CD4-positive, alpha-beta T cell treated with Interleukin-12 subunit alpha and Interleukin-12 subunit beta, for 1 hour (primary cell): ENCODE results near the gene TMEM208.

ENCODE experiments used
- DNase-seq: peaks from one replicate; pipeline ENCODE4 v3.0.0-alpha.2; 2020

TMEM208 gene

DNA sequence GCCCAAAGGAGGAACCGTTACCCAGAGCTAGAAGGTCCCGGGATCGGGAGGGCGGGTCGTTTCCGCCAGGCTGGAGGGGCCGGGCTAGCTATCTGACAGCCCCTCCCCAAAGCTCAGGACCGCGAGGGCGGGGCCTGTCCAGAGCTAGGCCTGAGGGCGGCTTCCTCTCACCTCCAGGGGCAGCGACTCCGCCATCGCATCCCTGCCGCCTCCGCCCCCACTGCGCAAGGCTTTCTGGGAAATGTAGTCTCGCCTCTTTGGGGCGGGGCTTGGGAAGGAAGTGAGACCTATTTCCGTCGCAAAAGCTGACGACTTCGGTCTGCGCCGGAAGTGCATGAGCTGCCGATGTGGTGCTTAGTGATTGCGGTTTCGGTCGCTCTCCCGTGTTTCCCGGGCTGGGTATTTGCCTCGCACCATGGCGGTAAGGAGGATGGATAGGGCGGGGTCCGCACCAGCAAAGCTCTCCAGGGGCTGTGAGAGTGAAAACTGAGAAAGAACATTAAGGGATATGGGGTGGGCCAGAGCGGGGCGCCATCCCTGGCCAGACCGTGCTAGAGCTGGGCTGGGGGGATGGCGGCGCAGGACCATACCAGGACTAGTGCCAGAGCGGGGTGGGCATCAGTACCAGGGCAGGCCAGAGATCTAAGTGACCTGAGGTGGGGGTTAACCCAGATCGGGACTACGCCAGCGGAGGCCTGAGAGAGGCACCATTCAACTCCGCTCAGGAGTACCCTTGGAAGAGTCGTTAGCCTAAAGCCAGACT lies at the start of gene TMEM208:
Gene TMEM208 (plus strand): TSS at position 327 of the 763 bp plus-strand sequence. CDS start 89 bp downstream, at position 416.
- peak; percentile 98 for DNase-seq

DNA sequence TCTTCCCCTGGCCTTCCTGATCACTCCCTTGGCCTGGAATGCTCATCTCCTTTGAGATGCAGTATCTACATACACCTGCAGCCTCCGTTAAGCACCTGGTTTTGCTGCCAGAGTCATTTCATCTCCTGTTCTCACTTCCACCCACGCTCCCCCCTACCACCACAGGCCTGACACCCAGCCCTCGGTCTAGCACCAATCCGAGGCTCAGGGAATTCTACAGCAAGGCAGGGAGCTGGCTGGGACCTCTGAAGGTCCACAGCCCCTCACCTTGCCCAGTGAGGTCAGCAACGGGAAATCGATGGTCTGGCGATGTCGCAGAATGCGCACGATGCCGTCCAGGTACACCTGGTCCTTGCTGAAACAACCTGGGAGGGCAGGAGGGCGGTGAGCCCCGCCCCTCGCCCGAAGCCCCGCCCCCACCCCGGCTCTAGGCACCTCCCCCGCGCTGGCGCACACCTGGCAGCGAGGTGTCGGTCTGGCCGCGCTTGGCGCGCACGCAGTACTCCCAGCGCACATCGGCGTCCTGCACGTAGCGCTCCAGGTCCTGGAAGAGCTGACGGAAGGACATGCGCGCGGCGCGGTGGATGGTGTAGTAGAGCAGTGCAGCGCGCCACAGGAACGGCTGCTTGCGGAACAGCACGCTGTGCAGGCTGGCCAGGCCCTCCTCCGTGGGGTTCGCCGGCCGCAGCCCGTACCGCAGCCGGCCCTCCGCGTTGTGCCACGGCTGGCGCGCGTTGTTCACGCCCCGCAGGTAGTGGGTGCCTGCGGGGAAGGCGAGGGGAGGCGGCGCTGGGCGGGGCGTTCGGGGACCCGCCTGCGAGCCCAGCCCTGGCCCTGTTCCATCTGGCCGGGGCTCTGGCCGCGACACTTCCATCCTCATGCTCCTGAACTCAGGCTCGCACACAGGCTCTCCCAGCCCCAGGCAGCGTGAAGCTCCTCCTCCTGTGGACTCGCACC lies 48.9 kb upstream of the TMEM208 start:
- peak; percentile 77 for DNase-seq

DNA sequence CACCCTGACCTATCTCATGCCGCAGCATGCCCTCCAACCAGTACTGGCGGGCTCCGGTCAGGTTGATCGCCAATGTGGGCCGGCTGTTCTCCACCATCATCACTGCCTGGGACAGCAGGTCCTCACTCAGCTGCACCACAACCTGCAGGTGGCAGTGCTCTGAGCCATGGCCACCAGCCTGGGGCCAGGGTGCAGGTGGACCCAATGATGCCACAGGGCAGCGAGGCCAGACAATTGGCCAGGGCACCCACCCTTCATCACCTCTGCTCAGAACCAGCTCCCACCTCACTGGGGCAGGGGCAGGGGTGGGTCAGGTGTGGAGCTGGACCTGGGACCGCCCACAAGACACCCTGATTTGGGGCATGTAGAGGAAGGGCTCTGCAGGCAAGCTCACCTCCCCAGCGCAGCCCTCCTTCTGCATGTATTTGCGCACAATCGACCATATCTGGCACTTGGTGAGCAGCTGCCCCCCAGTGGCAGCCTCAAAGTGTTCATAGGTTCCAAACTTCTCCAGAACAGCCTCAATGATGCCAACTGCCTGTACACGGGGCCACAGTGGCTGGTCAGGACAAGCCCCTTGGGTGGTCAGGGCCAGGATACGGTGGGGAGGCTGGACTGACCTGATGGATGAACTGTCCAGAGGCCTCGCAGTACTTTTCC lies 47.4 kb upstream of the TMEM208 start:
- DNase-seq: no peak

DNA sequence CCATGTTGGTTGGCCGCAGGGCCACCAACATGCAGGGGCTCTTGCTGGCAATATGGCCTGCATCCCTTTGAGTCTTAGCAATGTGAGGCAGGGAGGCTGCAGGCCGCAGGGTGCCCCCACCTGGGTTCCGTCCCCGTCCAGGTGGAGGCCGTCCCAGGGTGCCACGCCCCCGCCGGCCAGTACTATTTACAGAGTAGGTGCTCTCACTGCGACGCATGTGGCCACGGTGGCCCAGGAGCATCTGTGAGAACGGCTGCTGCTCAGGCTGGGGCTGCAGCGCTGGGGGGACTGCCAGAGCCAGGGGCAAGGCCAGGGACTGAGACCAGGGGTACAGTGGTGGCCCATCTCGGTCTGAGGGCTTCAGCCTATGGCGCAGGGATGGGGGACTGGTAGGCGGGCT lies 46.8 kb upstream of the TMEM208 start:
- no peak for DNase-seq

DNA sequence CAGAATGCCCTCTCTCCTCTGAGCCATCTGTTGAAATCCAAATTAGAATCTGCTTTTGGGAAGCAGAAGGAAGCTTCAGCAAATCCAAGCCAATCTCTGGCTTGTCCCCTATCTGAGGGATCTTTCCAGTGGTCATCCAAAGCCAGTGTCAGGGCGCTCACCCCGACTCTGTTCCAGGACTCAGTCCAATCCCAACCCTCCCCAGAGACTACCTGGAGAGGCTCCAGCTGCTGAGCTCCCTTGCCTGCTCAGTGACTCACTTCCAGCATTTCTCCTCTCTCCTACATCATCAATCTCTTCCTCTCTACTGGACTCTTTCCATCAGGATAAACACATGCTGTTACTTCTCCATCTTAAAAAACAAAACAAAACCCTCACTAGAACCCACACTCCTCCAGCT lies 45.6 kb upstream of the TMEM208 start:
- DNase-seq: no peak

DNA sequence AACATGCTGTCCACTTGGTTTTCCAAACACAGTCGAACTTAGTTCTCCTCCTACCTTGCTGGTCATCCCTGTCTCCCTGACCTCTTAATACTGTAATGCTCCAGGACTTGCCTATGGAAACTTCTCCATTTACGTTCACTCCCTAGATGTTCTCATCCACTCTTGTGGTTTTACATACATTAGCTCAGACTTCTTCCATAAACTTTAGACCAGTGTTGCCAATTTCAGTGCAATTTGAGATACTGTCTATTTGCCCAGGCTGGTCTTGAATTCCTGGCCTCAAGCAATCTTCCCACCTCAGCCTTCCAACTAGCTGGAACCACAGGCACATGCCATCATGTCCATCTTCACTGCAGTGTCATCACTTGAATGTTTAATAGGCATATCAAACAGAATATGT lies 44.6 kb upstream of the TMEM208 start:
- no peak for DNase-seq

DNA sequence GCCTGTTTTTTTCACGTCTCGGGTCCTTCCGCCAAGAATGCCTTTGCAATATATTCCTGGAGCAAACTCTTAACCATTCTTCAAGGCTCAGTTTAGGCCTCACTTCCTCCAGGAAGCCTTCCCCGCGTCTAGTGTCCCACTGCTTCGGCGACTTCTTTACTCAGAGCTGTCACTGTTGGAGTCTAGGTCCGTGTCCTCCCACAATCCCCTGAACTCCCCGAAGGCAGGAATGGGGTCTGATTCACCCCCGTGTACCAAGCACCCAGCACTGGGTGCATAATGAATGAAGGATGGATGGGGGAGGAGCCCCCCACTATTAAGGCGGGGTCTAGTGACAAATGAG lies 43.7 kb upstream of the TMEM208 start:
- no peak for DNase-seq

DNA sequence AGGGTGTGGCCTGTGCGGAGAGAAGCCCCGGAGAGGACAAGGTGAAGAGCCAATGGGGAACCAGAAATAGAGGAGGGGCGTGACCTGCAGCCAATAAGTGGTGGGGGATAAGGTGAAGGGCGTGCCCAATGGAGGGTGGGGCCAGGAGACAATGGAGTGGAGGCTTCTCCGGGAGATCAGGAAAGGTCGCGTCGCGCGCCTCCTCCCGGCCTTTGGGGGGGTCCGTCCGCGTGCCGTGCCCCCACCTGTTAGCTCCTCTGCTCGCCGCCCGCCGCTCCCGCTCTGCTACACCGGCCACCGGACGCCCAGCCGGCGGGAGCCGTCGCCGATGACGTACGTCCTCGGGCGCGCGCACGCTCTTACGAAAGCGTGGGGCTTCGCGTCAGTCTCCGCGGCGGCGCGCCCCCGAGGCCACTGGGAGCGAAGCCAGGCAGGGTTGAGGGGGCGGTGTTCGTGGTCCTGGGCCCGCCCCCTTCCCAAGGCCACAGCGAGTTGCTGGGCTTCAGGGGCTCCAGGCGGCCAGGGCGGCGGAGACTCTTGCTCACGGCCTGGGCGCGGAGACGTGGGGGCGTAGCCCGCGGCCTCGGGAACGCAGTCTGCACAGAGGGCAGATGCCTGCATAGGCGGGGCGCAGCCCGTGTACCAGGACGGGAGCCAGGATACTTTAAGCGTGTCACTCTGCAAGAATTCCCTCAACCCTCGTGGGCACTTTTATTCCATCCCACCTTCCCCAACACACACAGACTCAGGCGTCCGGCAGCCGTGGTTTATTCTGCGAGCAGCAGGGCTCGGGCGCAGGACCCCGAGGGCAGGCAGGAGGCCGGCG lies 43.1 kb upstream of the TMEM208 start, which contains the start of gene MATCAP1:
Gene MATCAP1 (minus strand): TSS at position 337 of the 826 bp plus-strand sequence. CDS start 3,353 bp downstream, outside the sequence.
- peak; percentile 97 for DNase-seq

DNA sequence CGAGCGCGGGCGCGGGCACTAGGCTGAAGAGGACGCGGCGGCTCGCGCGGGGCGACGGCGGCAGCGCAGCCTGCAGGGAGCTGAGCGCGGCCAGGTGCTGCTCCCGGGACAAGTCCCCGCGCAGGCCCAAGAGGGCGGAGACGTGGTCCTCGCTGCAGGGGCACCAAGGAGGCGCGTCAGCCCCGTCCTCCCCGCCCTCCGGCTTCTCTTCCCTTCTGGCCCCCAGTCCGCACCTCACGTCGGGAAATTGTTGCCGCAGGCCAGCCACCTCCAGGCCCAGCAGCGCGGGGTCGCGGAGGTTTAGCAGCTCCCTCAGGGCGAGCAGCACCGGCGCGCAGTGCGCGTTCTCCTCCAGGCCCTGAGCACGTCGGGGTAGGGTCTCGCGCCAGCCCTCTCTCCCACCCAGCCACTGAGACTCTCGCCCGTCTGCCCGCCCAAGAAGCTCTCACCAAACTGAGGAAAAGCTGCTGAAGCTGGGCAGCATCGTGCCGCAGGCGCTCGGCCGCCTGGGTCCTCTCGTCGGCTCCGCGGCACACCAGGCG lies 42.4 kb upstream of the TMEM208 start:
- peak; percentile 27 for DNase-seq

DNA sequence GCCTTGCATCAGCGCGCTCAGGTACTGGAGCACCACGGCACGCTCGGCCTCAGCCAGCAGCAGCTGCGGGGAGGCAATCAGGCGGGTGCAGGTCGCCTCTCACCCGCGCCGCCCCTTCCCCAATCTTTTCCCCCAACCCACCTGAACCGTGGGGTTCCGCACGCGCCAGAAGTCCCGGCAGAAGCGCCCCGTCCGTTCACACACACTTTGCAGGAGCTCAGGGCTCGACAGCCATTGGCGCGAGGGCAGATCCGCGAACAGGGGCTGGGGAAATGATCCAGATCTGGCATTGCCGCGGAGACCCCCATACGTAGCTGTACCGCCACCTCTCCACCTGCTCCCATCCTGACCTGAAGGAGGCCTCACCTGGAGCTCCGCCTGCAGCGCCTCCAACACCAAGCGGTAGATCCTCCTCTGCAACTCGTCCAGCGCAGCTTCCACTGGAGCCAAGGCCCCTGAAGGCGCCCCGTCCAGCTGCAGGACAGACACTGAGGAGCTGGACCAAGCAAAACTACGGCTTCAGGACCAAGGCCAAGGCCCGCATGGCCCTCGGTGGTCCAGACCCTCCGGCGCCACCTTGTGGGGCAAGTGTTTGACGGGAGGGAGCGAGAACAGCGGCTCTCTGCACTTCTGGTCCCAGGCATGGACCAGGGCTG lies 41.8 kb upstream of the TMEM208 start:
- DNase-seq: peak; percentile 85

DNA sequence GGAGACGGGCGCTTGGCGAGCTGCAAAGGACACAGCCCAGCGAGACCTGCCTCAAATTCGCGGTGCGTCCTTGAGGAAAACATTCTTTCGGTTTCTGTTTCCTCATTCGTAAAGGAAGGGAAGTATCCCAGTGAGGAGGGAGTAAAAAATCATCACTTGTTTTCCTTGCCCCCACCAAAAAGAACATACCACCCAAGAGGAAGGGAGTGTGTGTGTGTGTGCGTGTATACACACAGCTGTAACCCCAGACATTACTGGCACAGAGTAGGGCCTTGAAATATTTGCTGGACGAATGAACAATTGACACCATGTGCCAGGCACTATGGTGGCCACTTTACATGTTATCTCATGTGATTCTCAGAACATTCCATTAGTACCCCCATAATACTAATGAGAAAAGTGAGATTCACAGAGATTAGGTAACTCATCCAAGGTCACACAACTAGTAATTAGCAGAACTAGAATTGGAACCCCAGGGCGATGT lies 41.2 kb upstream of the TMEM208 start:
- no peak for DNase-seq

DNA sequence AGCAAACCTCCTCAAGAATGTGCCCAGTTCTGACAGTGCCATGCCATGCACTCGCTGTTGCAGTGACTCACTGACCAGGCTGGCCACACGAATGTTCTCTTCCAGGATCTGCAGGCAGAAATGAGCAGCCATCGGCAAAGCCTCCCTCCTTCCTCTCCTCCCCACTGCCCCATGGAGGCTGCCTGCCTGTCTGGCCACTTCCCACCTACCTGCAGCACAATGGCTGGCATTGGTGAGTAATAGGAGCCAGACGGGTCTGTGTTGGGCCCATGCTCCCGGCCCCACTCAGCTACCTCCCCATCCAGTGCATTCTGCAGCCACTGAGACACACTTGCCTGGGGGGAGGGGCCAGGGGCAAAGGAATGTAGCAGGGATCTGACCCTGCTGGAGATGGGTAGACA lies 40.4 kb upstream of the TMEM208 start:
- no peak for DNase-seq

DNA sequence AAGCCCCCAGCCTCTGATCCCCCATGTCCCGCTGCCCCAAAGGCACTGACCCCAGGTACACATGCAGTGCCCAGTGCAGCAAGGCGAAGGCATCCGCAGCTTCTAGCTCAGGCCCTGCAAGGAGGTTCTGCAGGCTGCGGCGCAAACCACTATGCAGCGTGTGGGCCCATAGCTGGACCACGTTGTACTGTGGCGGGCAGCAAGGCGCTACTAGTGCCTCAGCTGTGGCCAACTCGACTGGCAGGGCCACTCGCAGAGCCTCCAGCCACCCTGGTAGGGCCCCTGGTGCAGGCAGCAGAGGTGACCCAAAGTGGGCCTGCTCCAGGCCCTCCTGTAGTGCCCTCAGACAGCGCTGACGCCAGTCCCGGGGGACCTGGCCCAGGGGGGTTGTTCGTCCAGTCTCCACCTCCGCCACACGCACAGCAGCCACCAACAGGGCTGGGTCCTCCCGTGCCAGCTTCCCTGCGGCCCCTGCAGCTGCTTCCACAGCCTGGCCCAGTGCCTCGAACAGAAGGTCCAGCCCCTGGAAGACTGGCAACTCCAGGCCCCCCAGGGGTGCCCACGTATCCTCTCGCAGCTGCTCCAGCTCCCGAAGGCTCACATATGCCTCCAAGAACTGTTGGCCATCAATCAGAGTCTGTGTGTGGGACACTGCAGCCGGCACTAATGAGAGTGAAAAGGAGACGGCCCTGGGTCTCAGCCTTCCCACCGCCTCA lies 39.6 kb upstream of the TMEM208 start:
- DNase-seq: no peak

DNA sequence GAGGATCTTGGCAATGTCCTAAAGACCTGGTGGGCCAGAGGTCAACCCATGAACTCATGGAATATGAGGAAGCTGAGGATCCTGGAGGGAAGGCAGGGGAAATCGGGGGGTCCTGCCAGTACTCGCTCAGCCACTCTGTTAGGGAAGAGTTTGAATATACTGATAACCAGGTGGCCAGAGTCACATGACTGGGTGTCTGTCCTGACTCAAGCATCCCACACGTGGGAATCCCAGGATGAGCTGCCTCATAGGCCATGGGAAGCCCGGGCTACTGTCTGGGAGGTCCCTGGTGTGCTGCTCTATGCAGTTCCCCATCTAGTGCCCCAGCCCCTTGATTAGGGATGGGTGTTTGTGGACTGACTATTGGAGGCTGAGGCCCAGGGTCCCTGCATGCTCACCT lies 38.6 kb upstream of the TMEM208 start:
- DNase-seq: no peak

DNA sequence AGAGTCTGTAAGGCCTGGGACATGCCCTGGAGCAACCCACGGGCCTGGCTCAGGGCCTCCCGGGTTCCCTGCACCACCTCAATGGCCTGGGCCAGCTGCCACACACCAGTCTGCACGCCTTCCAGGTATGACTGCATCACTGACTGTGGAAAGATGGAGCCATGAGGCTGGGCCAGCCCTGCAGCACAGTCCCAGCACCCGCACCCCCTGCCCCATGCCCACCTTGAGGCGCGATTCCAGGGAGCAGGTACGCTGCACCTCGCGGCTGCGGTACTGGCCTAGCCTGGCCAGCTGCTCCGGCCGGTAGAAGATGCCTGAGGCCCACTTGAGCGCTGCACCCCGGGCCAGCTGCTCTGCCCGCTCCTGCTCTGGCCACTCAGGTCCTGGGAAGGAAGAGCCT lies 38.1 kb upstream of the TMEM208 start:
- no peak for DNase-seq

DNA sequence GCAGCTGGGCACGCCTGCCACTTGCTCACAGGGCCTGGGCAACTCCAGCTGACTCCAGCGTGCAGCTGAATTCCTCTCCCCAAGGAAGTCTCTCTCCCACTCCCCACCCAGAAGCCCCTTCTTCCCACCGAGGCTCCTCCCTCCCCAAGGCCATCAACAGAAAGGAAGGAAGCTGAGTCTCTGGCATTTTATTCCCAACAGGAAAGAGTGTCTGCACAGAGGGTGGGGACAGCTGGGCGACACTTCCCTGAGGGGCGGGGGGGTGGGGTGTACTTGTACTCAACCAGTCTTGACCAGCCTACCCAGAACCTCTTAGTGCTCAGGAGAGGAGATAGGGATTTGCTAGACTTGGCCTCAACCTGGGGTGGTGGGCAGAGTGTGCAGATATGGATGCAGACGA lies 36.9 kb upstream of the TMEM208 start, which contains the start of gene EXOC3L1:
Gene EXOC3L1 (minus strand): TSS at position 96 of the 400 bp plus-strand sequence. CDS start 460 bp downstream, outside the sequence.
- no peak for DNase-seq

DNA sequence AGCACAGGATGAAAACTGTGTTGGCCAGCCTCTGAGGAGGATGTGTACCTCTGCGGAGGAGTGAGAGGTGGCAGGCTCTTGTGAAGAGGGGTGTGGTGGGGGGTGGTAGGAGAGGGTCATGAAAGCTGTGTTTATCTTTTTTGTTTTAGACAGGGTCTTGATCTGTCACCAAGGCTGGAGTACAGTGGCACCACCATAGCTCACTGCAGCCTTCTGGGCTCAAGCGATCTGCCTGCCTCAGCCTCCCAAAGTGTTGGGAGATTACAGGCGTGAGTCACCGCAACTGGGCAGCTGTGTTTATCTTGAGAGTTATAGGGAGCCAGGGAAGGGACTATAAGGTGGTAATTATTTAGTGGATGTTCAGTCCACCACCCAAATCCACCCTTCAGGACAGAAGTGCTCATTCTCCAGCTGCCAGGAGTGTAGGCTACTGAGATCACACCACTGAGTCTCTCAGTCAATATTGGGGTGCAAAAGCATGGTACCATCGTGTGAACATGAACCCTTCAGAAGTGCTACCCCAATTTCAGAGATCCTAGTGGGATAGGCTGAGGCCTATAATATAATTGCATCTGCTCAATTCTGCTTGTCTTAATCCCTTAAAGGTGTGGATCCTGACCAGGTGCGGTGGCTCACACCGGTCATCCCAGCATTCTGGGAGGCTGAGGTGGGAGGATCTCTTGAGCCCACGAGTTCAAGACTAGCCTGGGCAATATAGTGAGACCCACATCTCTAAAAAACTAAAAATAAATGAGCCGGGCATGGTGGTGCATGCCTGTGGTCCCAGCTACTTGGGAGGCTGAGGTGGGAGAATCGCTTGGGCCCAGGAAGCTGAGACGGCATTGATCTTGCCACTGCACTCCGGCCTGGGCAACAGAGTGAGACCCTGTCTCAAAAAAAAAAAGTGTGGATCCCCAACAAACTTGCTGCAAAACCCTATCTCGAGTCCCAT lies 36.2 kb upstream of the TMEM208 start:
- DNase-seq: no peak

DNA sequence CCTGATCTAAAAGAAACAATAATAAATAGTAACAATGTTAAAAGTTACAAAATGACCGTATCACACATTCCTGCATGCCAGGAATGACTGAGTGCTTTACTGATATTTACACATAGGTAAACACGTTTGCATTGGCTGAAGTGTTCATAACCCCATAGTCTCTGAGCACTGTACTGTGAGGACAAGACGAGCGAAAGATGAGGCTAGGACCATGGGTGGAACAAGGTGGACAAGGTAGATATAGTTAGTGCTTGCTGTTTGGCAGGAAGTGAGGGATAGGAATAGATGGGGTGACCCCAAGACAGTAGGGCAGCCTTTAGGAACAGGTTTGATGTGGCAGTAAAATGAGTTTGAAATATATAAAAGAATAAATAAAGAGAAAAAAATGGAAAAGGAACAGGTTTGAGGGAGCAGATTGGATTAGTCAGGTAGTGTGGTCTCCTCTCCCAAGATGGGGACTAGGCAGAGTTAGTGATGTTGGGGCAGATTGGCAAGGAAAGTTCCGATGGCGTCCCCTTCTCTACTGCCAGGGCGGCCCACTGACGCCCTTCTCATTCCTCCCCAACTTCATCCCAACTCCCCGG lies 35.4 kb upstream of the TMEM208 start:
- no peak for DNase-seq
